ENCODE data around the gene WNK4.

GRCh38 chr17:42780851-42781638 lies 635 bp downstream of the WNK4 start:
- TF ChIP-seq CTCF (IDR thresholded peaks at IDR 0.05; ENCODE audit: low read length) (no peak), EZH2 (optimal IDR thresholded peaks at IDR 0.05; ENCODE audit: low read depth, low read length) (no peak)

Measured in MM.1S (cell line).